H1 (cell line): ENCODE results near the gene CACNB2. TPM values are rescaled to one million over a fixed set of nuclear protein-coding genes. Genes with fewer than 3 reads are reported as not detected.

Experiments used
- BCL11A ChIP-seq, 2 experiments: IDR thresholded peaks; one replicate each; pipeline ENCODE4 v1.6.1; 2011; ENCODE audit warnings: low read depth in 2 of 2, low read length in 2 of 2, mild to moderate bottlenecking in 2 of 2
- CHD7 ChIP-seq: fragments of 300-600 bp; sonication (generic); IDR thresholded peaks from 2 replicates; pipeline ENCODE4 v1.7.1; 2012; ENCODE audit warnings: low read length, moderate library complexity, mild to moderate bottlenecking, inconsistent platforms; ENCODE audit not compliant: insufficient replicate concordance
- EZH2 ChIP-seq: fragments of 200-600 bp; sonication (generic); IDR thresholded peaks from 2 replicates; pipeline ENCODE4 v1.7.1; 2012; ENCODE audit warnings: low read depth, mild to moderate bottlenecking, moderate library complexity, low read length, inconsistent platforms; ENCODE audit not compliant: severe bottlenecking
- GABPA ChIP-seq: IDR thresholded peaks from 2 replicates; pipeline ENCODE4 v1.6.1; 2011; ENCODE audit warnings: mild to moderate bottlenecking, low read length, moderate library complexity, borderline replicate concordance; ENCODE audit not compliant: insufficient read depth
- KDM1A ChIP-seq: fragments of 200-600, 300-600 bp; sonication (generic); IDR thresholded peaks from 2 replicates; pipeline ENCODE4 v1.7.1; 2016; ENCODE audit warnings: mild to moderate bottlenecking, low read length, borderline replicate concordance
- PHF8 ChIP-seq: fragments of 200-600 bp; sonication (generic); conservative IDR thresholded peaks from 2 replicates; pipeline ENCODE4 v1.7.1; 2012; ENCODE audit warnings: low read depth, mild to moderate bottlenecking, inconsistent platforms, low read length, moderate library complexity
- POLR2A ChIP-seq, 2 experiments: IDR thresholded peaks; 1 replicate in 1 of 2; 2 replicates in 1 of 2; pipeline ENCODE4 v1.6.1; 2011; ENCODE audit warnings: low read depth in 2 of 2, low read length in 2 of 2, mild to moderate bottlenecking in 2 of 2; ENCODE audit errors: control extremely low read depth in 1 of 2
- SAP30 ChIP-seq: fragments of 300-600 bp; sonication (generic); IDR thresholded peaks from 2 replicates; pipeline ENCODE4 v1.7.1; 2012; ENCODE audit warnings: low read length, moderate library complexity, mild to moderate bottlenecking, inconsistent platforms; ENCODE audit not compliant: insufficient read depth, insufficient replicate concordance
- polyA plus RNA-seq, 7 experiments: library from polyadenylated mRNA; depleted of rRNA in 3 of 7; stranded (reverse) in 5 of 7; unstranded in 2 of 7; fragments of >200 nt in 5 of 7; fragments of 200-250 nt in 2 of 7; gene quantifications; 1 replicate in 5 of 7; 2 replicates in 1 of 7; 4 replicates in 1 of 7; pipeline versions ENCODE4 v1.2.1 to v1.2.3, GENCODE V29; 2011 to 2013; ENCODE audit warnings: missing spikeins in 2 of 7, mixed read lengths in 2 of 7
- total RNA-seq: library from RNA; stranded (reverse); fragmentation: NEBNext Ultra II Directional; extraction: Animal tissue kit (Norgen Biotek cat#: 25700); gene quantifications from 2 replicates; pipeline ENCODE4 v1.2.1, GENCODE V29; 2021
- TF ChIP-seq, protein P1 (sequence below): IDR thresholded peaks from 2 replicates; pipeline ENCODE4 v1.6.1; 2012; ENCODE audit warnings: inconsistent platforms

CACNB2 gene
- total and polyA plus RNA-seq, 2 of the 8 experiments (the other 6 are each of a cell fraction or from before 2014, with no cell fraction given), result 2.4 to 3.2 TPM

GRCh38 chr10:18260310-18260922, 120.2 kb downstream of the CACNB2 start (continued):
- TF ChIP-seq SAP30 (no peak), CHD7 (no peak), POLR2A (IDR thresholded peaks at IDR 0.05; ENCODE audit: control extremely low read depth in 1 of 2, low read depth in 2 of 2, low read length in 2 of 2) (no peak), GABPA (no peak), BCL11A (IDR thresholded peaks at IDR 0.05; ENCODE audit: low read depth in 2 of 2, low read length in 2 of 2) (no peak), EZH2 (no peak), PHF8 (no peak), KDM1A (no peak)
- TF ChIP-seq, protein P1, sequence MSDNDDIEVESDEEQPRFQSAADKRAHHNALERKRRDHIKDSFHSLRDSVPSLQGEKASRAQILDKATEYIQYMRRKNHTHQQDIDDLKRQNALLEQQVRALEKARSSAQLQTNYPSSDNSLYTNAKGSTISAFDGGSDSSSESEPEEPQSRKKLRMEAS, result no peak
- TF ChIP-seq, all 59 proteins: peak for 0
